ENCODE data around the gene KREMEN1. TPM values are rescaled to one million over a fixed set of nuclear protein-coding genes. Genes with fewer than 3 reads are reported as not detected.

KREMEN1 gene
- total RNA-seq, 2 experiments from 2014 or later = 0.17 to 0.31 TPM

GRCh38 chr22:29071261-29072045 lies 1.4 kb upstream of the KREMEN1 start:
- Mint-ChIP-seq H3K36me3 (no peaks in the 10 kb centered on the region), H3K4me3 (peak overlapping the region; percentile 52), H3K27me3 (peaks cover 41% of the 10 kb centered on the region), H3K4me1 (ENCODE audit: low read depth) (peaks cover 21% of the 10 kb centered on the region), H3K9me3 (no peaks in the 10 kb centered on the region), H3K27ac (no peak overlapping the region)
- CTCF ChIA-PET = interaction anchor here (1.2 to 1.4 kb wide), 2 partner anchors 82 to 174 kb away, joined by 4 read pairs; no protein-coding TSS in a partner anchor
- DNase-seq = peak; percentile 41
- POLR2A ChIA-PET = no interaction called here
- intact Hi-C loops (cut with micrococcal nuclease) = loop anchor here (5.0 to 10.0 kb wide), 2 partner anchors 173 to 189 kb away; partner anchors contain the start of gene ZNRF3

DNA sequence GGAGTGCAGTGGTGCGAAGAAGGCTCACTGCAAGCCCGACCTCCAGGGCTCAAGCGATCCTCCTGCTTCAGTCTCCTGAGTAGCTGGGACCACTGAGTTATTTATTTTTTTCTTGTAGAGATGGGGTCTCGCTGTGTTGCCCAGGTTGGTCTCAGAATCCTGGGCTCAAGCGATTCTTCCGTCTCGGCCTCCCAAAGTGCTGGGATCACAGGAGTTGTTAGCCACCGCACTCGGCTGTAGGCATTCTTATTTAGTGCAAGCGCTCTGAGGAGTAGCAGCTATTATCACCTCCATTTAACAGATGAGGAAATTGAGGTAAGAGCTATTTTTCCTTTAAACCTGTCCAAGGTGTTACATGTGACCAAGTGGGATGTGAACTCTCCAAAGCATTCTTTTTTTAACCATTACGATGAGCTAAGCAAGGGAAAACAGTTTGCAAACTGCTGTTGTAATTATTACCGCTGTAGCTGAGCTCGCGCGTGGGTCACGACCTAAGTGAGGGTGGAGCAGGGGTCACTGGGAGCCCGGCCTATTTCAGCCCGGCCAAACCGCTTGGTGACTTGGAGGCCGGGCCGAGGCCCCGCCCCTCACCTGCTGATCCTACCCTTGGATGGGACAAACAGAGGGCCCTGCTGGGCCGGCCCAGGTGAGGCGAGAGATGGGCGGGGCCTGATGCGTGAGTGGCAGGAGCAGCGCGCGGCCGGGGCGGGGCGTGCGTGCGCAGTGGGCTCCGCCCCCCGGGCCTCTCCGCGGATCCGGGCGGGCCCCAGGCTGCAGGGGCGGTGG lies 449 bp upstream of the KREMEN1 start:
- Mint-ChIP-seq H3K36me3 (no peaks in the 10 kb centered on the region), H3K4me1 (ENCODE audit: low read depth) (peaks cover 21% of the 10 kb centered on the region), H3K9me3 (no peaks in the 10 kb centered on the region), H3K4me3 (peak overlapping the region; percentile 52), H3K27me3 (peaks cover 42% of the 10 kb centered on the region), H3K27ac (no peak overlapping the region)
- ChIA-PET CTCF (interaction anchor here (0.6 to 1.4 kb wide), 3 partner anchors 28 to 173 kb away, joined by 3 to 4 read pairs (median 4); no protein-coding TSS in a partner anchor), POLR2A (no interaction called here)
- peak; percentile 89 for DNase-seq
- intact Hi-C loops (cut with micrococcal nuclease) = loop anchor here (5.0 to 10.0 kb wide), 2 partner anchors 172 to 190 kb away; partner anchors contain the start of gene ZNRF3

GRCh38 chr22:29073618-29074275 lies 912 bp downstream of the KREMEN1 start:
- Mint-ChIP-seq H3K36me3 (no peaks in the 10 kb centered on the region), H3K27me3 (peaks cover 45% of the 10 kb centered on the region), H3K27ac (no peak overlapping the region), H3K4me1 (ENCODE audit: low read depth) (peaks cover 21% of the 10 kb centered on the region), H3K4me3 (peak overlapping the region; percentile 12), H3K9me3 (no peaks in the 10 kb centered on the region)
- ChIA-PET POLR2A (no interaction called here), CTCF (interaction anchor here (1.6 kb wide), 1 partner anchor 33 kb away, joined by 5 read pairs; no protein-coding TSS in a partner anchor)
- peak; percentile 25 for DNase-seq
- intact Hi-C loops (cut with micrococcal nuclease) = loop anchor here (5.0 to 10.0 kb wide), 2 partner anchors 171 to 191 kb away; partner anchors contain the start of gene ZNRF3

DNA sequence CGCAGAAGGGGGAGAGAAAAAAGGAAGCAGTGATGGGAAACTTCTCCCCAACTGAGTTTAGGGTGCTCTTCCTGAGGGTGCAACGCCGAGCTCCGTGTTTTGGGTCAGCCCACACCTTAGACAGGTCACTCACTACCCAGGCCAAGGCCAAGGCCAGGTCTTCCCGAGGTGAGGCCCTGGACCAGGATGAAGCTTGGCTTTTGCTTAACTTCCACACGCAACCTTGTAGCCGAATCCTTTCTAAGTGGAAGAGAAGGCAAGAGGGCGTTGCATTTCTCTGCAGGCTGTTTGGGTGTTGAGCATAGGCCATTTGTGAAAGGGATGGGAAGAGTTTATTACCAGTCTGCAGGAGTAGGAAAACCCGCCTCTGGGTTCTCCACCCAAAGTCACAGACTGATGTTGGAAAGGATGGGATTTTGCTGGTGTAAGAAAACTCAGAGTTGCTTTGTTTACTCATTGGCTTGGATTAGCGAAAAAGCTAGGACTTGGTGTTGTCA lies 1.5 kb downstream of the KREMEN1 start:
- Mint-ChIP-seq H3K36me3 (no peaks in the 10 kb centered on the region), H3K27me3 (peaks cover 50% of the 10 kb centered on the region), H3K9me3 (no peaks in the 10 kb centered on the region), H3K27ac (no peak overlapping the region), H3K4me1 (ENCODE audit: low read depth) (peaks cover 21% of the 10 kb centered on the region), H3K4me3 (no peak overlapping the region)
- ChIA-PET POLR2A (no interaction called here), CTCF (interaction anchor here (1.6 kb wide), 1 partner anchor 33 kb away, joined by 5 read pairs; no protein-coding TSS in a partner anchor)
- DNase-seq = no peak
- intact Hi-C loops (cut with micrococcal nuclease) = loop anchor here (5.0 to 10.0 kb wide), 2 partner anchors 170 to 192 kb away; partner anchors contain the start of gene ZNRF3

DNA sequence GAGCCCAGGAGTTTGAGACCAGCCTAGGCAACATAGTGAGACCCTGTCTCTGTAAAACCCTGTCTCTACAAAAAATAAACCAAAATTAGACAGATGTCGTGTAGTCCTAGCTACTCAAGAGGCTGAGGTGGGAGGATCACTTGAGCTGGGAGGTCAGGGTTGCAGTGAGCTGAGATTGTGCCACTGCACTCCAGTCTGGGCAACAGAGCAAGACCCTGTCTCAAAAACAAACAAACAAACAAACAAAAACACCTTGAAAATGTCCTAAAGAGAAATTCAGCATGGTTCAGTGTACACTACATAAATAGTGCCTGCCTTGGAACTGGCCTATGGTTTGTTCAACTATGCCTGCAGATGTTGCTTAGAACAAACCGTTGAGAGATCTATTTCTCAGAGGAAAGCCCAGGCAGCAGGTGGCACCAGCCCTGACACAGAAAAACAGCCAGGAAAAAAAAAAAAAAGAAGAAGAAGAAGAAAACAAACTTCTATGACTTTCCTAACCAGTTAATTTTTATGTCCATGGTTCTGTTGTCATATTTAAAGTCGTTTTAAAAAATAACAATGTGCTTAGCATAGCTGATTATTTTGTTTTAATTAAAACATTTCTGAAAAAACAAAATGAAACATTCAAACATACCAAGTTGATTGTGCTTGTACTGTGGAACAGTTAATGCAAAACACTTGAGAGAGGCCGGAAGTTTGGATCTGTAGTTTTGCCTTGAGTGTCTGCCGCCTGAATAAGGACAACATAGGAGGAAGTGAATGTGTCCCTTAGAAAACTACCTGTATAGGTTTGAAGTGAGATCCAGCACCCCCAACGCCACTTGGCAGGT lies 5.4 kb downstream of the KREMEN1 start:
- Mint-ChIP-seq H3K4me3 (no peak overlapping the region), H3K36me3 (no peaks in the 10 kb centered on the region), H3K4me1 (ENCODE audit: low read depth) (peaks cover 6% of the 10 kb centered on the region), H3K27ac (no peak overlapping the region), H3K27me3 (peaks cover 33% of the 10 kb centered on the region), H3K9me3 (no peaks in the 10 kb centered on the region)
- ChIA-PET POLR2A (no interaction called here), CTCF (no interaction called here)
- no peak for DNase-seq
- intact Hi-C loops (cut with micrococcal nuclease) = loop anchor here (10.0 kb wide), 1 partner anchor 167 kb away; no protein-coding TSS in a partner anchor

DNA sequence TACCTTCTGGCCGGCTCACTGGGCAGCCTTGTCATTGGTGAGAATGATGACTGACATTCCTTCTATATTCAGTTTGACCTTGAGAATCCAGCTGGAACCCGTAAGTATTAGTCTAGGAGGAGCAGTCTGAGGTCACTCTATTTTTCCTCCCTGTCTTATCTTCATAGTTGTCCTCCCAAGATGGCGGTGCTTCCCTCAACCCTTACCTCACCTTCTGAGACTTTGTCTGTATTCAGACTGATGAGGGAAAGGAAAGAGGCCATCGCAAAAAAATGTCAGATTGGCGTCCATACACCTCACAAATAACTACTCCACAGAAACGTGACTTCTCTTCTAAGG lies 6.0 kb downstream of the KREMEN1 start:
- no peak overlapping the region for H3K4me3 Mint-ChIP-seq
- no peaks in the 10 kb centered on the region for H3K36me3 Mint-ChIP-seq
- DNase-seq = no peak
- H3K27ac Mint-ChIP-seq = no peak overlapping the region
- ChIA-PET CTCF (no interaction called here), POLR2A (no interaction called here)
- peaks cover 32% of the 10 kb centered on the region for H3K27me3 Mint-ChIP-seq
- peaks cover 4% of the 10 kb centered on the region for H3K4me1 Mint-ChIP-seq (ENCODE audit: low read depth)
- no peaks in the 10 kb centered on the region for H3K9me3 Mint-ChIP-seq
- intact Hi-C loops (cut with micrococcal nuclease) = loop anchor here (10.0 kb wide), 1 partner anchor 166 kb away; no protein-coding TSS in a partner anchor

DNA sequence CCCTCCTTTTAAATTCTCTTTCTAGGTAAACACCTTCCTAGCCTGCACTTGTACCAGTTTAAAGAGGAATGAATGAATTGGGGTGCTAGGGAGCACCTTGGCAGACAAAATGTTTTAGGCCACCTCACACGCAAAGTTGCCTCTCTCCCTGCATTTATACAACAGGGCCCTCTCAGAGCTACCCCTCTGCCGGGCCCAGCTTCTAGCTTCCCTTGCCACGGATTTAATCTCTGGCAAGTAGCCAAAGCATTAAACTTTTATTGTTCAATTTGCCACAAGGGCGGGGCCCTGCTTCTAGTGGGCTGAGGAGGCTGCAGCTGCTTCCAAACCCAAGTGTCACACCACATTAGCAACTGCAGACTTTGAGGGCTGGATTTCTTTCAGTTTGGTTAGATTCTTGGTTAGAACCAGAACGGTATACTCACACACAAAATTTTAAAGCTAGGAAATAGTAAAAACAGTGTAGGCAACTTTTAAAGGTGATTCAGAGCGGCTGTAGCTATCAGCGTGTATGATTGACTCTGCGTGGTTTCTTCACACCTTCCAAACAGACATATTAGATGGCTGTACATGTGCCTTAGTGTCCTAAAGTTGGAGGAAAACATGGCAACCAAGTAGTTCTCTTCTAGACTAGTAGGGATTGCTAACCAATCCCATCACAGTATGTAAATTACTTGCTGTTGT lies 6.5 kb downstream of the KREMEN1 start:
- H3K4me1 Mint-ChIP-seq (ENCODE audit: low read depth) = no peaks in the 10 kb centered on the region
- intact Hi-C loops (cut with micrococcal nuclease) = loop anchor here (10.0 kb wide), 1 partner anchor 165 kb away; no protein-coding TSS in a partner anchor
- H3K27ac Mint-ChIP-seq = no peak overlapping the region
- H3K4me3 Mint-ChIP-seq = no peak overlapping the region
- DNase-seq = no peak
- no peaks in the 10 kb centered on the region for H3K36me3 Mint-ChIP-seq
- CTCF ChIA-PET = no interaction called here
- no peaks in the 10 kb centered on the region for H3K9me3 Mint-ChIP-seq
- POLR2A ChIA-PET = no interaction called here
- peaks cover 28% of the 10 kb centered on the region for H3K27me3 Mint-ChIP-seq

DNA sequence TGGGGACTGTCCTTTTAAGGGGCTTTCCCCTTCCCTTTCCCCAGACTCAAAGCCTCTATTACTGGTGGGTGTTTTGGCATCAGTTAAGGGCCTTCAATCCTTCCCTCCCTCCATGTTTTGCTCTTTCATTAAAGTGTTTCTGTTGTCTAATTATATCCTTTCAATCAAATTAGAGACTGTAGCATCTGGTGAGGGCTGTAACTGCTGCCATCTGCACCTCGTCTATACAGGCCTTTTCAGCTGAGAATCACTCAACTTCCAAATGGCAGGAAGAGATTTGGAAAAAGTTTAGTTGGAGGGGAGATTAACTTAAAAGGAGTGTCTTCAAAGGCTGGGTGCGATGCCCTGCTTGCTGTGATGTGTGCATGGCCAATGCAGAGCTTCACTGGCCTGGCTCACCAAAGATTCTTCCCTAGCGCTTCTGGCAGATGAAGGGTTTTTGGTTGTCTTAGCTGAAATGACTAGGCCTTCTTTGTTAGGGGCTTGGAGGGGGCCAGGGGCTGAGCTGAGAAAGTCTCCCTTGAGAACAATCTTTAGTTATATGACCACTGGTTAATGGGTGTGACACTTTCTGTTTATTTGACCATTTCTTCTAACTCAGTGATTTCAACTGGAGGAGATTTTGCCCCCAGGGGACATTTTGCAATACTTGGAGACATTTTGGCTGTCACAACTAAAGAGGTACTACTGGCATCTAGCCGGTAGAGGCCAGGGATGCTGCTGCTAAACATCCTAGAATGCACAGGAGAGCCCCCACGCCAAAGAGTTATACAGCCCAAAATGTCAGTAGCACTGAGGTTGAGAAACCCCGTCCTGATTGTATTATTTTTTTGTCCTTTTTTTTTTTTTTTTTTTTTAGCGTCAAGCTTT lies 7.5 kb downstream of the KREMEN1 start:
- Mint-ChIP-seq H3K4me3 (no peak overlapping the region), H3K27ac (no peak overlapping the region), H3K4me1 (ENCODE audit: low read depth) (no peaks in the 10 kb centered on the region), H3K36me3 (no peaks in the 10 kb centered on the region), H3K9me3 (no peaks in the 10 kb centered on the region), H3K27me3 (peaks cover 20% of the 10 kb centered on the region)
- CTCF ChIA-PET = no interaction called here
- DNase-seq = no peak
- intact Hi-C loops (cut with micrococcal nuclease) = no loop called here
- POLR2A ChIA-PET = no interaction called here

DNA sequence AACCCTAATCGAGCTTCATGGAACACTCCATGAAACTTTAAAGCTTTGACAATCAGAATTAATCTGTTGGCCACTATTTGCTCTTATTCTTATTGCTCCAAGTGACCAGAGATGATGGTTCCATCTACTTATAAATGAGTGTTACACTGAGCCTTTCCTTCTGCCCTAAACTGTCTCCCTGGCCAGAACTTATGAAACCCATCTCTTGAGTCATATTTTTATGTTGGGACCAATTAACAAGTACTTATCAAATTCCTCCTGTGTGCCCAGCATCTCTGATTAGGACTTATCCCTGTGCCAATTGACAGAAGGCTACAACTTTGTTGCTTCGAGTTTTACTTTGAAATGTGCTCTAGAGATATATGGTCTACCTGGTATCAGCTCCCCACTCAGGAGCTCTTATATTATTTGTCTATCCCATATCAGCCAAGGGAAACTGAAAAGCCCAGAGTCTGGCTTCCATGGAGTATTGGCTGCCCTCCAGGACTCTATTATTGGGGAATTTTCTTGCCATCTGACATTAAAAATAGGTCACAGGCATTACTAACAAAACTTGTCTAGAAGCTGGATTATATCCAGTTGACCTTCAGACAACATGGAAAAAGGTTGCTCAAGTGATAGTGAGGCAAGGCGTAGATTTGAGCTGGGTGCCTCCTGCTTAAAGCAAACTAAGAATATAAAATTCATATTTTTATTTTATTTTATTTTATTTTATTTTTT lies 8.8 kb downstream of the KREMEN1 start:
- H3K27me3 Mint-ChIP-seq = peaks cover 16% of the 10 kb centered on the region
- no peak for DNase-seq
- POLR2A ChIA-PET = no interaction called here
- no peak overlapping the region for H3K27ac Mint-ChIP-seq
- CTCF ChIA-PET = interaction anchor here (1.1 to 1.8 kb wide), 2 partner anchors 163 to 226 kb away, joined by 3 to 6 read pairs; no protein-coding TSS in a partner anchor
- H3K4me3 Mint-ChIP-seq = no peak overlapping the region
- intact Hi-C loops (cut with micrococcal nuclease) = no loop called here
- no peaks in the 10 kb centered on the region for H3K36me3 Mint-ChIP-seq
- no peaks in the 10 kb centered on the region for H3K4me1 Mint-ChIP-seq (ENCODE audit: low read depth)
- H3K9me3 Mint-ChIP-seq = no peaks in the 10 kb centered on the region
